Peyer's patch (tissue), 4 donors: ENCODE results near the gene FNBP1. TPM values are rescaled to one million over a fixed set of nuclear protein-coding genes. Genes with fewer than 3 reads are reported as not detected.
A peak's percentile ranks its signal among the peaks of the same experiment; 100 is the strongest.
"Not testable (repeated sequence)": the region's sequence is repeated elsewhere in the genome, so short reads cannot be mapped to it uniquely, and the experiment has no call there.

Experiments
- DNase-seq, 3 donors: peaks; one replicate each; pipeline ENCODE4 v3.0.0-alpha.2; 2017 to 2019
- H3K27ac ChIP-seq, 4 donors: fragments of 200-600 bp; sonication (generic); one replicate each; pipeline ENCODE4 v1.5.1; 2016 to 2019
- H3K27me3 ChIP-seq, 2 donors: fragments of 200-600 bp; sonication (generic); one replicate each; pipeline ENCODE4 v1.5.1; 2019
- H3K36me3 ChIP-seq, 3 donors: fragments of 200-600 bp; sonication (generic); one replicate each; pipeline ENCODE4 v1.5.1; 2016 to 2019
- H3K4me1 ChIP-seq, 4 donors: fragments of 200-600 bp; sonication (generic); one replicate each; pipeline ENCODE4 v1.5.1; 2016 to 2019
- H3K4me3 ChIP-seq, 4 donors: fragments of 200-600 bp; sonication (generic); 1 replicate in 3 of 4; 2 replicates in 1 of 4; pipeline ENCODE4 v1.5.1; 2016 to 2019; ENCODE audit warnings: mild to moderate bottlenecking in 1 of 4
- H3K9me3 ChIP-seq, 4 donors: fragments of 200-600 bp; sonication (generic); one replicate each; pipeline ENCODE4 v1.5.1; 2016 to 2019; ENCODE audit warnings: mild to moderate bottlenecking in 1 of 4
- POLR2A ChIP-seq, 2 donors: fragments of 450-650 bp; IDR thresholded peaks; one replicate each; pipeline ENCODE4 v1.5.1; 2017; ENCODE audit warnings: antibody characterized with exemption in 2 of 2, mild to moderate bottlenecking in 2 of 2, moderate library complexity in 2 of 2
- total RNA-seq, 4 donors: library from RNA; depleted of rRNA; stranded (reverse); fragments of >200 nt; gene quantifications; one replicate each; pipeline ENCODE4 v1.1.0, GENCODE V29; 2016
- TF ChIP-seq, protein P1 (sequence below), 6 experiments: fragments of 450-650 bp in 4 of 6; fragments of 200-600 bp in 2 of 6; sonication (generic) in 1 of 6; IDR thresholded peaks; one replicate each; pipeline ENCODE4 v1.5.1; 2017 to 2019; ENCODE audit warnings: antibody characterized with exemption in 6 of 6, mild to moderate bottlenecking in 3 of 6, moderate library complexity in 1 of 6

FNBP1 gene
- total RNA-seq, 4 donors from 2014 or later = 9.8 to 163 (median 22.2) TPM

DNA sequence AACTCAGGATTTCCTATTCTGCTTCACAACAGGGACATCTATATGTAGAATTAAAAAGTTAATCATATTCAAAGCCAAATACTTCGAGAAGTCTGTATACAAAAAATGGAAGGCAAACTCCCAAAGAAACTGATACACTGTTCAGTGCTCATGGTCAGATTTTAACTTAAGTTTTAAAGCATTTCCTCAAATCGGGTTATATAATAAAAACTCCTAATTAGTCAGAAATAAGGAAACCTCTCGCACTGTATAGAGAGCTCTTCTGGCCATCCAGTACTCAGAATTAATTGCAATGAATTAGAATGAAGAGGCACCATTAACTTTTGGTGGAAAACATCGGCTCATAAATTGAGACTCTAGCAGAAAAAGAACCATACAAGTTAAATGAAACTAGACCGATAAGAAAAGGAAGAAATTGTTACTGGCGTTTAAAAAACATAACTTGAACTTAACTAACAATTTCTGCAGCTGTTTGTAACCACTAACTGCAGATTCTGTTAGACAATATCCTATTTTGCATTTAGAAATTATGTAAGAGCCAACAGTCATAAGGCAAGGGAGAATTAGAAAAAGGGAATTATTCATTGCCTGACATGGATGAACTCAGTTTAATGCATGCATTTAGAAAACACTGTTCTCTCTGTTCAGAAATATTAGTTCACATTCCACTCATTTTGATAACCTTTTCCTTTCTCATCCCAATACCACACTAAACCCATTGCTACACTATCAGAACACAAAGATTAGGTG lies 96.6 kb downstream of the FNBP1 start:
- Histone ChIP-seq H3K27me3 (no peaks in the 10 kb centered on the region), H3K36me3 (no peaks in the 10 kb centered on the region), H3K4me1 (peaks cover 0 to 8% (median 2%) of the 10 kb centered on the region in 4 donors), H3K9me3 (peaks cover 0 to 10% (median 0%) of the 10 kb centered on the region in 4 donors), H3K4me3 (no peak overlapping the region), H3K27ac (peak overlapping the region in 3 of 4 donors; percentile 21 to 69 (median 63))
- no peak for DNase-seq
- TF ChIP-seq, protein P1, sequence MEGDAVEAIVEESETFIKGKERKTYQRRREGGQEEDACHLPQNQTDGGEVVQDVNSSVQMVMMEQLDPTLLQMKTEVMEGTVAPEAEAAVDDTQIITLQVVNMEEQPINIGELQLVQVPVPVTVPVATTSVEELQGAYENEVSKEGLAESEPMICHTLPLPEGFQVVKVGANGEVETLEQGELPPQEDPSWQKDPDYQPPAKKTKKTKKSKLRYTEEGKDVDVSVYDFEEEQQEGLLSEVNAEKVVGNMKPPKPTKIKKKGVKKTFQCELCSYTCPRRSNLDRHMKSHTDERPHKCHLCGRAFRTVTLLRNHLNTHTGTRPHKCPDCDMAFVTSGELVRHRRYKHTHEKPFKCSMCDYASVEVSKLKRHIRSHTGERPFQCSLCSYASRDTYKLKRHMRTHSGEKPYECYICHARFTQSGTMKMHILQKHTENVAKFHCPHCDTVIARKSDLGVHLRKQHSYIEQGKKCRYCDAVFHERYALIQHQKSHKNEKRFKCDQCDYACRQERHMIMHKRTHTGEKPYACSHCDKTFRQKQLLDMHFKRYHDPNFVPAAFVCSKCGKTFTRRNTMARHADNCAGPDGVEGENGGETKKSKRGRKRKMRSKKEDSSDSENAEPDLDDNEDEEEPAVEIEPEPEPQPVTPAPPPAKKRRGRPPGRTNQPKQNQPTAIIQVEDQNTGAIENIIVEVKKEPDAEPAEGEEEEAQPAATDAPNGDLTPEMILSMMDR (IDR thresholded peaks at IDR 0.05) = no peak
- no peak for TF ChIP-seq POLR2A (IDR thresholded peaks at IDR 0.05)

DNA sequence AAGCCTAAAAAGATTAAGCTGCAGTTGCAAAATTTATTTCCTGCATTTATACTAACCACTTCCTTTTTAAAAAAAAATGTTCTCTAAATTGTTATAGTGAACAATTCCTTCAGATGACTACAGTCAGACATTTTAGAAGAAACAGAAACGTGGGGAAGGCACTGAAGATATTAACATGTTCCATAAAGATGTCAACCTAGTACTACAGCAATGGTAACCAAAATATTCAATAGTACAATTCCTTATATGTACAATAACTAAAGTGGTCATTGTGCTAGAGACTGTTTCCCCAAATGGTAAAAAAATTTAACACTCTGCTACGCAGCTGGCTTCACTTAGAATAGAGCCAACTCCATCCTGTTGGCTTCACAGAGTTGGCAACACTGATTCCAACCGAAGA lies 97.7 kb downstream of the FNBP1 start:
- H3K27ac ChIP-seq = peak overlapping the region; percentile 21 to 75 (median 66)
- H3K36me3 ChIP-seq = no peaks in the 10 kb centered on the region
- peaks cover 0 to 10% (median 0%) of the 10 kb centered on the region in 4 donors for H3K9me3 ChIP-seq
- no peaks in the 10 kb centered on the region for H3K27me3 ChIP-seq
- TF ChIP-seq, protein P1 (IDR thresholded peaks at IDR 0.05) = no peak
- TF ChIP-seq POLR2A (IDR thresholded peaks at IDR 0.05) = no peak
- peaks cover 0 to 8% (median 2%) of the 10 kb centered on the region in 4 donors for H3K4me1 ChIP-seq
- no peak for DNase-seq
- H3K4me3 ChIP-seq = no peak overlapping the region

DNA sequence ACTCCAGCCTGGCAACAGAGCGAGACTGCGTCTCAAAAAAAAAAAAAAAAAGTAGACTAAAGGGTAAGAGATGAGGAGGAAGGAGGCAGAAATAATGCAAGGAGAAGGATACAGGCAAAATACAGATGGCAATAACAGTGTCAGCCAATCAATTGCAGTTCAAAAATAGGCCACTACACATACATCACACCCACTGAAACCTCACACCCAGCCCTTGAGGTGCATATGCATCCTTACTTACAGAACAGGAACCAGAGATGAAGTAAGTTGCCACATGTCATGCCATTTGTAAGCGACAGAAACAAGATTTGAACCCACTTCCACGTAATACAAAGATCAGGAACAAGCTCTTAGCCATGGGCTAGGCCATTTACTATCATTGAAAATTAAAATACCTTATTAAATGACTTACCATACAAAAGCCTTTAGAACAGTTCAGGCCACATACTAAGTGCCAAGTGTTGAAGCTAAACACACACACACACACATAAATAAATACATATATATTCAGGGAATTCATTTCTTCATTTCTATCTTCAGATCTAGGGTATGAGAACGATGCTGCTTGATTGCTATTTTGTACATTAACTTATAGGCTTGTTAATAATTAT lies 98.4 kb downstream of the FNBP1 start:
- peaks cover 0 to 8% (median 2%) of the 10 kb centered on the region in 4 donors for H3K4me1 ChIP-seq
- H3K4me3 ChIP-seq = no peak overlapping the region
- H3K9me3 ChIP-seq = peaks cover 0 to 10% (median 0%) of the 10 kb centered on the region in 4 donors
- peak overlapping the region; percentile 21 to 69 (median 64) for H3K27ac ChIP-seq
- no peaks in the 10 kb centered on the region for H3K36me3 ChIP-seq
- H3K27me3 ChIP-seq = no peaks in the 10 kb centered on the region
- TF ChIP-seq POLR2A (IDR thresholded peaks at IDR 0.05) = no peak
- TF ChIP-seq, protein P1 (IDR thresholded peaks at IDR 0.05) = peak in 4 of 6 experiments; percentile 19 to 39 (median 34)
- DNase-seq = peak in 2 of 3 donors; percentile 45 to 70

DNA sequence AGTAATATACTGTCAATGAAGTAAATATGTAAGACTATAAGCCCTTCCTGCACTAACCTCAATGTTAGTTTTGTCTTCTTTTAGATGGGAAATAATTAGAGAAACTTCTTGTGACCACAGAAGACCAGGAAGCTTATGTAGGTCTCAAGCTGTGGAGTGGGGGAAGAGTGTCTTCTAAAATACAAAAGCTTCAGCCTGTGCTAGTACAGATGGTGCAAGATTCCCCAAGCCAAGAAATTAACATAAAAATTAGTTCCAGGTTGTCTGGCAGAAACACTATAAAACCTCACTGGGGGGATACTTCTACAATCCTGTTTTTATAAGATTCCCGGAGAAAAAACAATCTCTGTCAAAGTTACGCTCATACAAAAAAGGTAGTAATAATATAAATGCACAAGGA lies 103.6 kb downstream of the FNBP1 start:
- H3K4me3 ChIP-seq = no peak overlapping the region
- H3K9me3 ChIP-seq = peaks cover 0 to 10% (median 0%) of the 10 kb centered on the region in 4 donors
- TF ChIP-seq, protein P1 (IDR thresholded peaks at IDR 0.05) = no peak
- TF ChIP-seq POLR2A (IDR thresholded peaks at IDR 0.05) = no peak
- peaks cover 0 to 9% (median 3%) of the 10 kb centered on the region in 4 donors for H3K4me1 ChIP-seq
- DNase-seq = no peak
- no peaks in the 10 kb centered on the region for H3K36me3 ChIP-seq
- H3K27ac ChIP-seq = peak overlapping the region in 1 of 4 donors; percentile 22
- no peaks in the 10 kb centered on the region for H3K27me3 ChIP-seq

DNA sequence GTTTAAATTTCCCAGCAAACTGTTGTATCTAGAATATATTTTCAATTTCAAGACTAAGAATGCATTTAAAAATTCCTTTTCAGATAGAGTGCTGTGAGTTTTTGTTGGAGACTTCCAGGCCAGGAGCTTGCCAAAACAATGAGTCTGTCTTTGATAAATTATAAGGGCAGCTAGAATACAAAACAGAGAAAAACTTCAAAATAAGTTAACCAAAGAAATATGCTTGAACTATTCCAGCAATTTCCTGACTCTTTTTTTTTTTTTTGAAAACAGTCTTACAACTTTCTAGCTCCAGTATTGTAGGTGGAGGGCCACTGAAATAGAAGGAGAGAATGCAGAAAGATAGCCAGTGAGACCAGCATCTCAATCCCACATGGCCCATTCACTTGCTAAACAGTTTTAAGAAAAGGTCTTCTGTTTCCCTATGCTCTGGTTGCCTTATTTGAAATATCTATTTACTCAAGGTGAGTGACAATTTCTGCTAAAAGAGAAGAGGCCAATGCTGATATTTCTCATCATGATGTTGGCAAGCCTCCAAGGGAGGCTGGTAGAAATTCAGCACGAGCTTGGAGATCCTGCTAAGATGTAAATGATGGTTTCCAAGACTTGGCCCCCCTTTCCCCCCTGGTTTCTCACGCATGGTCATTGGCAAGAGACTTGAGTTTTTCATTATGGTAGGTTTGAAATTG lies 104.6 kb downstream of the FNBP1 start:
- peak overlapping the region in 3 of 4 donors; percentile 40 to 53 (median 51) for H3K27ac ChIP-seq
- H3K36me3 ChIP-seq = no peaks in the 10 kb centered on the region
- no peaks in the 10 kb centered on the region for H3K27me3 ChIP-seq
- H3K4me1 ChIP-seq = peaks cover 0 to 13% (median 3%) of the 10 kb centered on the region in 4 donors
- H3K4me3 ChIP-seq = no peak overlapping the region
- DNase-seq = no peak
- H3K9me3 ChIP-seq = peaks cover 0 to 10% (median 0%) of the 10 kb centered on the region in 4 donors
- TF ChIP-seq, protein P1 (IDR thresholded peaks at IDR 0.05) = no peak
- no peak for TF ChIP-seq POLR2A (IDR thresholded peaks at IDR 0.05)

DNA sequence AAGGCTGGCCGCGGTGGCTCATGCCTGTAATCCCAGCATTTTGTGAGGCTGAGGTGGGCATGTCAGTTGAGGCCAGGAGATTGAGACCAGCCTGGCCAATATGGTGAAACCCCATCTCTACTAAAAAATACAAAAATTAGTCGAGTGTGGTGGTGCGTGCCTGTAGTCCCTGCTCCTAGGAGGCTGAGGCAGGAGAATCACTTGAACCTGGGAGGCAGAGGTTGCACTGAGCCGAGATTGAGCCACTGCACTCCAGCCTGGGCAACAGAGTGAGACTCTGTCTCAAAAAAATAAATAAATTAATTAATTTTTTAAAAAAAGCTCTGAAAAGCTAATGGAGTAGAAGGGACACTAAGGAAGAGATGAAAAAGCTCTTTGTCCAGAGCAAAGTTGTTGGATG lies 105.1 kb downstream of the FNBP1 start:
- H3K27me3 ChIP-seq, H3K36me3 ChIP-seq, H3K4me3 ChIP-seq, DNase-seq, H3K9me3 ChIP-seq: not testable (repeated sequence)
- peaks cover 0 to 19% (median 3%) of the 10 kb centered on the region in 4 donors for H3K4me1 ChIP-seq
- peak overlapping the region in 2 of 4 donors; percentile 40 to 53 for H3K27ac ChIP-seq
